WTC11 (cell line): ENCODE data around the gene CD300LD. TPM values are rescaled to one million over a fixed set of nuclear protein-coding genes. Genes with fewer than 3 reads are reported as not detected.

Source experiments
- ATAC-seq: fragments of 200-7000 bp; cut with Tn5 transposase; 2 replicates; pipeline ENCODE4 v1.10.0; 2021; ENCODE audit warnings: mild to moderate bottlenecking, moderate library complexity
- CTCF ChIA-PET: fragments of 300-600 bp; sonication (Branson Sonifier 250); formaldehyde crosslinking; loops from one replicate; lab custom pipeline; 2021; ENCODE audit warnings: antibody characterized with exemption; lab: Charles Lee
- POLR2A ChIA-PET: fragments of 350-600 bp; sonication (Branson Sonifier 250); formaldehyde crosslinking; loops from one replicate; lab custom pipeline; 2021; ENCODE audit warnings: antibody characterized with exemption; lab: Charles Lee
- DNase-seq: peaks from one replicate; pipeline ENCODE4 v3.0.0; 2021; ENCODE audit warnings: low spot score
- H3K27ac Mint-ChIP-seq: 2 replicates; pipeline ENCODE4 v1.8.0; 2021; ENCODE audit warnings: mixed read lengths
- H3K27me3 Mint-ChIP-seq: 2 replicates; pipeline ENCODE4 v1.8.0; 2021; ENCODE audit warnings: low read depth, mild to moderate bottlenecking, moderate library complexity, mixed read lengths
- H3K36me3 Mint-ChIP-seq: 2 replicates; pipeline ENCODE4 v1.8.0; 2021; ENCODE audit warnings: mixed read lengths
- H3K4me1 Mint-ChIP-seq: 2 replicates; pipeline ENCODE4 v1.8.0; 2022; ENCODE audit warnings: mixed read lengths
- H3K4me3 Mint-ChIP-seq: 2 replicates; pipeline ENCODE4 v1.8.0; 2021; ENCODE audit warnings: mild to moderate bottlenecking, moderate library complexity, mixed read lengths
- H3K9me3 Mint-ChIP-seq: 2 replicates; pipeline ENCODE4 v1.8.0; 2021; ENCODE audit warnings: mixed read lengths
- ATF2 ChIP-seq: sonication (generic); formaldehyde crosslinking; IDR thresholded peaks from 2 replicates; pipeline ENCODE4 v1.8.1; 2022; ENCODE audit warnings: low read depth, missing genetic modification reagents, borderline replicate concordance
- HMGXB4 ChIP-seq: sonication (generic); formaldehyde crosslinking; IDR thresholded peaks from 2 replicates; pipeline ENCODE4 v1.8.1; 2023; ENCODE audit warnings: mild to moderate bottlenecking, moderate library complexity, missing genetic modification reagents
- IRF1 ChIP-seq: sonication (generic); formaldehyde crosslinking; IDR thresholded peaks from 2 replicates; pipeline ENCODE4 v1.8.0; 2023; ENCODE audit warnings: missing genetic modification reagents
- MYBL2 ChIP-seq: sonication (generic); formaldehyde crosslinking; IDR thresholded peaks from 2 replicates; pipeline ENCODE4 v1.8.1; 2023; ENCODE audit warnings: mild to moderate bottlenecking, moderate library complexity, missing genetic modification reagents
- NFE2L1 ChIP-seq: sonication (generic); formaldehyde crosslinking; IDR thresholded peaks from 2 replicates; pipeline ENCODE4 v1.8.1; 2023; ENCODE audit warnings: missing genetic modification reagents
- total RNA-seq: library from RNA; stranded (reverse); gene quantifications from 3 replicates; pipeline ENCODE4 v1.2.3, GENCODE V29; 2021
- TF ChIP-seq, protein P1 (sequence below): fragments of 200-600 bp; IDR thresholded peaks from 2 replicates; pipeline ENCODE4 v1.8.0; 2022; ENCODE audit warnings: antibody characterized with exemption
- TF ChIP-seq, protein P2 (sequence below): sonication (generic); formaldehyde crosslinking; IDR thresholded peaks from 2 replicates; pipeline ENCODE4 v1.8.1; 2023; ENCODE audit warnings: mild to moderate bottlenecking, missing genetic modification reagents, borderline replicate concordance
- TF ChIP-seq, protein P3 (sequence below): sonication (generic); formaldehyde crosslinking; IDR thresholded peaks from 2 replicates; pipeline ENCODE4 v1.8.1; 2023; ENCODE audit warnings: mild to moderate bottlenecking, missing genetic modification reagents, moderate library complexity
- TF ChIP-seq, protein P4 (sequence below): fragments of 250-450 bp; sonication (Bioruptor Pico); IDR thresholded peaks from 2 replicates; pipeline ENCODE4 v1.9.0; 2021; ENCODE audit warnings: mild to moderate bottlenecking

CD300LD gene
- total RNA-seq, 1 experiment from 2014 or later: not detected

DNA sequence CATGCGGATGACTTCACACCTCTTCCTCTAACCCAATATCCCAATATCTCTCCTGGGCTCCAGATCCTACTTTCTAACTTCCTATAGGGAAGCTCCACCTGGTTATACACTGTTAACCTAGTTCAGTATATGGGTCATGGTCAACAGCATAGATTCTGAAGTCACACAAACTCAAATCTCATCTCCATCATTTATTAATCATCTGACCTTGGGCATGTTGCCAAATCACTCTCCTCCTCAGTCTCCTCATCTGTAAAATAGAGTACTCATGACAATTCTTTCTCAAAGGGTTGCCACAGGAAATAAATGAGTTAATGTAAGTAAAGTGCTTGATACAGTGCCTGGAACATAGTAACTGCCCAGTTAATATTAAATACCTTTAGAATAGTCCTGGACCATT, 32.0 kb upstream of the CD300LD start (continued):
- TF ChIP-seq ATF2 (CRISPR knock-in tag): no peak
- no peak for TF ChIP-seq IRF1 (CRISPR knock-in tag)
- no peak for TF ChIP-seq NFE2L1 (CRISPR knock-in tag)
- TF ChIP-seq, protein P1, sequence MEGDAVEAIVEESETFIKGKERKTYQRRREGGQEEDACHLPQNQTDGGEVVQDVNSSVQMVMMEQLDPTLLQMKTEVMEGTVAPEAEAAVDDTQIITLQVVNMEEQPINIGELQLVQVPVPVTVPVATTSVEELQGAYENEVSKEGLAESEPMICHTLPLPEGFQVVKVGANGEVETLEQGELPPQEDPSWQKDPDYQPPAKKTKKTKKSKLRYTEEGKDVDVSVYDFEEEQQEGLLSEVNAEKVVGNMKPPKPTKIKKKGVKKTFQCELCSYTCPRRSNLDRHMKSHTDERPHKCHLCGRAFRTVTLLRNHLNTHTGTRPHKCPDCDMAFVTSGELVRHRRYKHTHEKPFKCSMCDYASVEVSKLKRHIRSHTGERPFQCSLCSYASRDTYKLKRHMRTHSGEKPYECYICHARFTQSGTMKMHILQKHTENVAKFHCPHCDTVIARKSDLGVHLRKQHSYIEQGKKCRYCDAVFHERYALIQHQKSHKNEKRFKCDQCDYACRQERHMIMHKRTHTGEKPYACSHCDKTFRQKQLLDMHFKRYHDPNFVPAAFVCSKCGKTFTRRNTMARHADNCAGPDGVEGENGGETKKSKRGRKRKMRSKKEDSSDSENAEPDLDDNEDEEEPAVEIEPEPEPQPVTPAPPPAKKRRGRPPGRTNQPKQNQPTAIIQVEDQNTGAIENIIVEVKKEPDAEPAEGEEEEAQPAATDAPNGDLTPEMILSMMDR: no peak

DNA sequence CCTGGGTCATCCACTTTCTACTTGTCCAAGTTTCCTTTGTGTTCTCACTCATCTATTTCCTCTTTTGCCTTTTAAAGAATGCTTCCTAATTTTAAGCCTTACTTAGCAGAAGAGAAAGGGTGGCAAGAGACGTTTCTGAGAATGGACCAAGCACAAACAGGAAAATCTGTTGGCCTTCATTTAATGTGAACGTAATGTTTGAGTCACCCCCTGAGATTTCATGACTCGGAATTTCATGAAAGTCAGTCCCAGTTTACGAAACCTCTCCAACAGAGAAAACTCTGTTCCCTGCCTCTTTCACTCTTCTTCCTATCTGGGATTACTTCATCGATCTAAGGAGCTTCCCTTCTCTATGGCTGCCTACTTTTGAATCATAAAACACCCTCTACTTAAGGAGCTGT, 31.6 kb upstream of the CD300LD start, which contains the start of gene CD300E:
Gene CD300E (minus strand): TSS at position 46 of the 401 bp plus-strand sequence. CDS start 117 bp downstream, outside the sequence.
- no peak for ATAC-seq
- TF ChIP-seq, protein P2, sequence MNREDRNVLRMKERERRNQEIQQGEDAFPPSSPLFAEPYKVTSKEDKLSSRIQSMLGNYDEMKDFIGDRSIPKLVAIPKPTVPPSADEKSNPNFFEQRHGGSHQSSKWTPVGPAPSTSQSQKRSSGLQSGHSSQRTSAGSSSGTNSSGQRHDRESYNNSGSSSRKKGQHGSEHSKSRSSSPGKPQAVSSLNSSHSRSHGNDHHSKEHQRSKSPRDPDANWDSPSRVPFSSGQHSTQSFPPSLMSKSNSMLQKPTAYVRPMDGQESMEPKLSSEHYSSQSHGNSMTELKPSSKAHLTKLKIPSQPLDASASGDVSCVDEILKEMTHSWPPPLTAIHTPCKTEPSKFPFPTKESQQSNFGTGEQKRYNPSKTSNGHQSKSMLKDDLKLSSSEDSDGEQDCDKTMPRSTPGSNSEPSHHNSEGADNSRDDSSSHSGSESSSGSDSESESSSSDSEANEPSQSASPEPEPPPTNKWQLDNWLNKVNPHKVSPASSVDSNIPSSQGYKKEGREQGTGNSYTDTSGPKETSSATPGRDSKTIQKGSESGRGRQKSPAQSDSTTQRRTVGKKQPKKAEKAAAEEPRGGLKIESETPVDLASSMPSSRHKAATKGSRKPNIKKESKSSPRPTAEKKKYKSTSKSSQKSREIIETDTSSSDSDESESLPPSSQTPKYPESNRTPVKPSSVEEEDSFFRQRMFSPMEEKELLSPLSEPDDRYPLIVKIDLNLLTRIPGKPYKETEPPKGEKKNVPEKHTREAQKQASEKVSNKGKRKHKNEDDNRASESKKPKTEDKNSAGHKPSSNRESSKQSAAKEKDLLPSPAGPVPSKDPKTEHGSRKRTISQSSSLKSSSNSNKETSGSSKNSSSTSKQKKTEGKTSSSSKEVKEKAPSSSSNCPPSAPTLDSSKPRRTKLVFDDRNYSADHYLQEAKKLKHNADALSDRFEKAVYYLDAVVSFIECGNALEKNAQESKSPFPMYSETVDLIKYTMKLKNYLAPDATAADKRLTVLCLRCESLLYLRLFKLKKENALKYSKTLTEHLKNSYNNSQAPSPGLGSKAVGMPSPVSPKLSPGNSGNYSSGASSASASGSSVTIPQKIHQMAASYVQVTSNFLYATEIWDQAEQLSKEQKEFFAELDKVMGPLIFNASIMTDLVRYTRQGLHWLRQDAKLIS (CRISPR knock-in tag): no peak
- TF ChIP-seq MYBL2 (CRISPR knock-in tag) (no peak), HMGXB4 (CRISPR knock-in tag) (no peak)
- TF ChIP-seq, protein P3, sequence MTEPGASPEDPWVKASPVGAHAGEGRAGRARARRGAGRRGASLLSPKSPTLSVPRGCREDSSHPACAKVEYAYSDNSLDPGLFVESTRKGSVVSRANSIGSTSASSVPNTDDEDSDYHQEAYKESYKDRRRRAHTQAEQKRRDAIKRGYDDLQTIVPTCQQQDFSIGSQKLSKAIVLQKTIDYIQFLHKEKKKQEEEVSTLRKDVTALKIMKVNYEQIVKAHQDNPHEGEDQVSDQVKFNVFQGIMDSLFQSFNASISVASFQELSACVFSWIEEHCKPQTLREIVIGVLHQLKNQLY: no peak
- TF ChIP-seq, all 79 proteins: peak for 0
- POLR2A ChIA-PET: no interaction called here
- Mint-ChIP-seq H3K4me3 (no peak within 1 kb of the TSS), H3K27ac (no peak within 1 kb of the TSS), H3K4me1 (no peaks in the 10 kb centered on the region), H3K9me3 (peaks cover 17% of the 10 kb centered on the region), H3K27me3 (peaks cover 61% of the 10 kb centered on the region), H3K36me3 (no peaks in the 10 kb centered on the region)
- CTCF ChIA-PET: no interaction called here
- no peak for DNase-seq

DNA sequence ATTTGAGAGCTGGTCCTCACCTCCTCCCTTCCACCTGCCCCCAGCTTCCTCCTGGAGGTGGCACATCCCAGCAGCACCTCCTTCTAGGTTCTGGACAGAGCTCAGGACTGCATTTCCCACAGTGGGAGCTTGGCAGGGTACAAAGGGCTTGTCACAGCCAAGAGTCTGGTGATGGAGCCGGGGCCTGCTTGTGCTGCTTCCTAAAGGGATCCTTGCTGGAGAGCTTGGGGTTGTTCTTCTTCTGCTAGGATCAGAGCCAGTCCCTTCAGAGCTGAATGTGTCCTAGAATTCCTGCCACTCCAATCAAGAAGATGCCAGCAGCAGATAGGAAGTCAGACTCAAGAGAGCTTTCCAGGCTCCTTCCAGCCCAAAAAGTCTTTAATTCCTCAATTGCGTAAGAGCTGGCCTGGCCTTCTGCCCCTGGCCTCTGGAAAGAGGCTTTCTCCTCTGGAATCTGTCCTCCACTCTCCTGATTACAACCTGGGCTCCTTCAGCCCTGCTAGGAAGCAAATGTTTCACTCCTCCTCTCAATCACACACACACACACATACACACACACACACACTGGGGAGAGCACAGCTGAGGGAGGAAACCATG, 27.1 kb upstream of the CD300LD start:
- POLR2A ChIA-PET: interaction anchor here (0.8 kb wide), 1 partner anchor 13 kb away, joined by 7 read pairs; no protein-coding TSS in a partner anchor
- Mint-ChIP-seq H3K36me3 (no peaks in the 10 kb centered on the region), H3K27me3 (peaks cover 44% of the 10 kb centered on the region), H3K4me1 (no peaks in the 10 kb centered on the region), H3K27ac (no peak overlapping the region), H3K4me3 (no peak overlapping the region), H3K9me3 (peaks cover 4% of the 10 kb centered on the region)
- TF ChIP-seq IRF1 (CRISPR knock-in tag): no peak
- TF ChIP-seq, protein P1: no peak
- TF ChIP-seq, protein P4, sequence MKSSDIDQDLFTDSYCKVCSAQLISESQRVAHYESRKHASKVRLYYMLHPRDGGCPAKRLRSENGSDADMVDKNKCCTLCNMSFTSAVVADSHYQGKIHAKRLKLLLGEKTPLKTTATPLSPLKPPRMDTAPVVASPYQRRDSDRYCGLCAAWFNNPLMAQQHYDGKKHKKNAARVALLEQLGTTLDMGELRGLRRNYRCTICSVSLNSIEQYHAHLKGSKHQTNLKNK (CRISPR knock-in tag): no peak
- TF ChIP-seq NFE2L1 (CRISPR knock-in tag): no peak
- CTCF ChIA-PET: interaction anchor here (0.7 to 1.8 kb wide), 3 partner anchors 12 to 53 kb away, joined by 3 to 8 read pairs (median 4); no protein-coding TSS in a partner anchor
- DNase-seq (no peak), ATAC-seq (no peak)
